HG03025 (cell line): ENCODE measurements around the gene GRID2.

Experiments
- ATAC-seq: cut with Tn5 transposase; IDR thresholded peaks from one replicate; pipeline ENCODE4 v1.9.1; 2021; ENCODE audit warnings: mild to moderate bottlenecking, moderate library complexity; ENCODE audit not compliant: unreplicated experiment, low FRiP score

GRID2 gene

GRCh38 chr4:92520563-92520962 lies 216.8 kb downstream of the GRID2 start:
- ATAC-seq = no peak

- ATAC-seq = no peak
Observed at GRCh38 chr4:92521941-92522340, 218.2 kb downstream of the GRID2 start.

- no peak for ATAC-seq
Observed at GRCh38 chr4:92522356-92522755, 218.6 kb downstream of the GRID2 start.

- no peak for ATAC-seq
Observed at GRCh38 chr4:92524131-92524530, 220.4 kb downstream of the GRID2 start.

GRCh38 chr4:92528541-92528940 lies 224.8 kb downstream of the GRID2 start:
- no peak for ATAC-seq

GRCh38 chr4:92529510-92529909 lies 225.7 kb downstream of the GRID2 start:
- ATAC-seq = no peak

GRCh38 chr4:92535599-92535998 lies 231.8 kb downstream of the GRID2 start:
- no peak for ATAC-seq

- no peak for ATAC-seq
Observed at GRCh38 chr4:92551616-92552015, 247.8 kb downstream of the GRID2 start.

- ATAC-seq = no peak
Observed at GRCh38 chr4:92566269-92566668, 262.5 kb downstream of the GRID2 start.

GRCh38 chr4:92580816-92581215 lies 277.1 kb downstream of the GRID2 start:
- no peak for ATAC-seq

- no peak for ATAC-seq
Observed at GRCh38 chr4:92599044-92599443, 295.3 kb downstream of the GRID2 start.

- no peak for ATAC-seq
Observed at GRCh38 chr4:92600638-92601037, 296.9 kb downstream of the GRID2 start.

GRCh38 chr4:92606227-92606626 lies 302.5 kb downstream of the GRID2 start:
- no peak for ATAC-seq

- no peak for ATAC-seq
Observed at GRCh38 chr4:92615049-92615448, 311.3 kb downstream of the GRID2 start.

GRCh38 chr4:92618968-92619367 lies 315.2 kb downstream of the GRID2 start:
- ATAC-seq = no peak

- ATAC-seq = no peak
Observed at GRCh38 chr4:92629302-92629701, 325.5 kb downstream of the GRID2 start.

- no peak for ATAC-seq
Observed at GRCh38 chr4:92634882-92635281, 331.1 kb downstream of the GRID2 start.

GRCh38 chr4:92636038-92636806 lies 332.5 kb downstream of the GRID2 start:
- no peak for ATAC-seq

GRCh38 chr4:92641409-92641808 lies 337.6 kb downstream of the GRID2 start:
- ATAC-seq = no peak

GRCh38 chr4:92646826-92647225 lies 343.1 kb downstream of the GRID2 start:
- no peak for ATAC-seq

GRCh38 chr4:92651536-92651935 lies 347.8 kb downstream of the GRID2 start:
- ATAC-seq = no peak

- ATAC-seq = no peak
Observed at GRCh38 chr4:92654084-92654483, 350.3 kb downstream of the GRID2 start.

- no peak for ATAC-seq
Observed at GRCh38 chr4:92657695-92658094, 353.9 kb downstream of the GRID2 start.
